Activated naive CD8-positive, alpha-beta T cell (primary cell): ENCODE data around the gene PURA.
"Not testable (repeated sequence)": the region's sequence is repeated elsewhere in the genome, so short reads cannot be mapped to it uniquely, and the experiment has no call there.

Source experiments
- H3K27ac Mint-ChIP-seq: one replicate; pipeline ENCODE4 v1.8.0; 2021; ENCODE audit warnings: mixed read lengths
- H3K27me3 Mint-ChIP-seq: one replicate; pipeline ENCODE4 v1.8.0; 2021; ENCODE audit warnings: mixed read lengths
- H3K36me3 Mint-ChIP-seq: one replicate; pipeline ENCODE4 v1.8.0; 2021; ENCODE audit warnings: mixed read lengths
- H3K4me1 Mint-ChIP-seq: one replicate; pipeline ENCODE4 v1.8.0; 2021; ENCODE audit warnings: low read depth, mixed read lengths
- H3K4me3 Mint-ChIP-seq: one replicate; pipeline ENCODE4 v1.8.0; 2021; ENCODE audit warnings: mild to moderate bottlenecking, mixed read lengths
- H3K9me3 Mint-ChIP-seq: one replicate; pipeline ENCODE4 v1.8.0; 2021; ENCODE audit warnings: low read depth, mixed read lengths

The PURA gene

GRCh38 chr5:140154710-140155381, 40.9 kb downstream of the PURA start:
- H3K4me3 Mint-ChIP-seq, H3K9me3 Mint-ChIP-seq, H3K36me3 Mint-ChIP-seq, H3K4me1 Mint-ChIP-seq, H3K27me3 Mint-ChIP-seq, H3K27ac Mint-ChIP-seq: not testable (repeated sequence)

GRCh38 chr5:140157032-140157781, 43.3 kb downstream of the PURA start:
- no peaks in the 10 kb centered on the region for H3K36me3 Mint-ChIP-seq
- H3K9me3 Mint-ChIP-seq = no peaks in the 10 kb centered on the region
- H3K4me1 Mint-ChIP-seq = peaks cover 3% of the 10 kb centered on the region
- no peak overlapping the region for H3K27ac Mint-ChIP-seq
- no peaks in the 10 kb centered on the region for H3K27me3 Mint-ChIP-seq
- H3K4me3 Mint-ChIP-seq = peak overlapping the region; percentile 51

GRCh38 chr5:140159014-140159927, 45.4 kb downstream of the PURA start:
- peaks cover 3% of the 10 kb centered on the region for H3K4me1 Mint-ChIP-seq
- H3K27ac Mint-ChIP-seq = no peak overlapping the region
- H3K36me3 Mint-ChIP-seq = no peaks in the 10 kb centered on the region
- H3K27me3 Mint-ChIP-seq = no peaks in the 10 kb centered on the region
- no peak overlapping the region for H3K4me3 Mint-ChIP-seq
- H3K9me3 Mint-ChIP-seq = no peaks in the 10 kb centered on the region

- H3K4me1 Mint-ChIP-seq = no peaks in the 10 kb centered on the region
- H3K27me3 Mint-ChIP-seq = no peaks in the 10 kb centered on the region
- H3K36me3 Mint-ChIP-seq = no peaks in the 10 kb centered on the region
- H3K9me3 Mint-ChIP-seq = no peaks in the 10 kb centered on the region
- no peak overlapping the region for H3K4me3 Mint-ChIP-seq
- no peak overlapping the region for H3K27ac Mint-ChIP-seq
Measured at GRCh38 chr5:140162275-140162674, 48.4 kb downstream of the PURA start.

- Mint-ChIP-seq H3K9me3 (no peaks in the 10 kb centered on the region), H3K36me3 (no peaks in the 10 kb centered on the region), H3K27me3 (no peaks in the 10 kb centered on the region), H3K27ac (no peak overlapping the region), H3K4me1 (no peaks in the 10 kb centered on the region), H3K4me3 (no peak overlapping the region)
Measured at GRCh38 chr5:140162781-140163180, 48.9 kb downstream of the PURA start.

GRCh38 chr5:140165101-140165922, 51.4 kb downstream of the PURA start:
- Mint-ChIP-seq H3K27ac (no peak overlapping the region), H3K36me3 (no peaks in the 10 kb centered on the region), H3K9me3 (no peaks in the 10 kb centered on the region)

GRCh38 chr5:140165923-140166270, 52.0 kb downstream of the PURA start:
- no peaks in the 10 kb centered on the region for H3K27me3 Mint-ChIP-seq
- H3K4me3 Mint-ChIP-seq = no peak overlapping the region
- no peaks in the 10 kb centered on the region for H3K4me1 Mint-ChIP-seq
- H3K36me3 Mint-ChIP-seq = no peaks in the 10 kb centered on the region
- no peaks in the 10 kb centered on the region for H3K9me3 Mint-ChIP-seq
- no peak overlapping the region for H3K27ac Mint-ChIP-seq

More at GRCh38 chr5:140165101-140165922, 51.4 kb downstream of the PURA start:
- no peaks in the 10 kb centered on the region for H3K27me3 Mint-ChIP-seq
- no peak overlapping the region for H3K4me3 Mint-ChIP-seq
- H3K4me1 Mint-ChIP-seq = no peaks in the 10 kb centered on the region

- Mint-ChIP-seq H3K27me3 (no peaks in the 10 kb centered on the region), H3K36me3 (no peaks in the 10 kb centered on the region), H3K9me3 (no peaks in the 10 kb centered on the region), H3K27ac (no peak overlapping the region), H3K4me3 (no peak overlapping the region), H3K4me1 (no peaks in the 10 kb centered on the region)
Measured at GRCh38 chr5:140166911-140167310, 53.0 kb downstream of the PURA start.

GRCh38 chr5:140168371-140168770, 54.5 kb downstream of the PURA start:
- H3K9me3 Mint-ChIP-seq = no peaks in the 10 kb centered on the region
- no peaks in the 10 kb centered on the region for H3K4me1 Mint-ChIP-seq
- H3K4me3 Mint-ChIP-seq = no peak overlapping the region
- H3K36me3 Mint-ChIP-seq = no peaks in the 10 kb centered on the region
- H3K27ac Mint-ChIP-seq = no peak overlapping the region
- H3K27me3 Mint-ChIP-seq = no peaks in the 10 kb centered on the region

GRCh38 chr5:140169410-140169809, 55.5 kb downstream of the PURA start:
- Mint-ChIP-seq H3K27me3 (no peaks in the 10 kb centered on the region), H3K4me3 (no peak overlapping the region), H3K36me3 (no peaks in the 10 kb centered on the region), H3K4me1 (peaks cover 5% of the 10 kb centered on the region), H3K27ac (no peak overlapping the region), H3K9me3 (no peaks in the 10 kb centered on the region)

GRCh38 chr5:140172483-140172882, 58.6 kb downstream of the PURA start:
- no peaks in the 10 kb centered on the region for H3K27me3 Mint-ChIP-seq
- no peak overlapping the region for H3K4me3 Mint-ChIP-seq
- H3K9me3 Mint-ChIP-seq = no peaks in the 10 kb centered on the region
- peaks cover 12% of the 10 kb centered on the region for H3K4me1 Mint-ChIP-seq
- no peaks in the 10 kb centered on the region for H3K36me3 Mint-ChIP-seq
- H3K27ac Mint-ChIP-seq = no peak overlapping the region

GRCh38 chr5:140174014-140174413, 60.1 kb downstream of the PURA start:
- peak overlapping the region; percentile 67 for H3K4me3 Mint-ChIP-seq
- peaks cover 12% of the 10 kb centered on the region for H3K4me1 Mint-ChIP-seq
- H3K36me3 Mint-ChIP-seq = no peaks in the 10 kb centered on the region
- no peaks in the 10 kb centered on the region for H3K9me3 Mint-ChIP-seq
- no peaks in the 10 kb centered on the region for H3K27me3 Mint-ChIP-seq
- peak overlapping the region; percentile 74 for H3K27ac Mint-ChIP-seq

GRCh38 chr5:140174465-140175366, 60.8 kb downstream of the PURA start, which contains the start of gene CYSTM1:
CYSTM1 (plus strand) TSS chr5:140175188; CDS start chr5:140194466, 19,278 bp downstream.
- H3K36me3 Mint-ChIP-seq = no peaks in the 10 kb centered on the region
- no peaks in the 10 kb centered on the region for H3K9me3 Mint-ChIP-seq
- peak within 1 kb of the TSS; percentile 94 for H3K4me3 Mint-ChIP-seq
- peaks cover 12% of the 10 kb centered on the region for H3K4me1 Mint-ChIP-seq
- no peaks in the 10 kb centered on the region for H3K27me3 Mint-ChIP-seq
- peak within 1 kb of the TSS; percentile 81 for H3K27ac Mint-ChIP-seq
